ENCODE measurements around the gene ALKBH2.

The ALKBH2 gene

GRCh38 chr12:109058773-109059172, 34.5 kb downstream of the ALKBH2 start:
- Histone ChIP-seq H3K4me2 (ENCODE audit: insufficient read depth, low read length, poor library complexity, severe bottlenecking) (no peak overlapping the region), H3K18ac (ENCODE audit: low read length) (no peak overlapping the region), H2BK5ac (ENCODE audit: low read length) (no peak overlapping the region), H3K27me3 (ENCODE audit: control insufficient read depth in 3 of 3, insufficient read depth in 3 of 3, low read depth in 1 of 3, low read length in 3 of 3) (no peaks in the 10 kb centered on the region), H3K4me1 (ENCODE audit: control insufficient read depth in 2 of 2, insufficient read depth in 1 of 2, low read depth in 1 of 2, low read length in 2 of 2) (peaks cover 0 to under 1% of the 10 kb centered on the region in 2 donors), H3K4me3 (ENCODE audit: low read length in 2 of 2) (no peak overlapping the region), H4K8ac (ENCODE audit: low read depth, low read length) (no peak overlapping the region), H2AFZ (ENCODE audit: low read length) (no peak overlapping the region), H3K9me3 (replicated peaks in 1 of 2; ENCODE audit: control insufficient read depth in 2 of 2, insufficient read depth in 1 of 2, low read depth in 1 of 2, low read length in 2 of 2) (peaks cover 0 to 6% of the 10 kb centered on the region in 2 donors), H3K23ac (ENCODE audit: low read depth, low read length, poor library complexity) (no peak overlapping the region), H3K36me3 (replicated peaks in 1 of 2; ENCODE audit: control insufficient read depth in 2 of 2, insufficient read depth in 2 of 2, low read length in 2 of 2) (peaks cover 3 to 40% of the 10 kb centered on the region in 2 donors), H3K14ac (ENCODE audit: low read length) (no peak overlapping the region), H3K9ac (ENCODE audit: low read depth, low read length, poor library complexity) (no peak overlapping the region), H2AK5ac (ENCODE audit: low read depth, low read length) (no peak overlapping the region), H2BK120ac (ENCODE audit: low read depth, low read length) (no peak overlapping the region), H4K91ac (ENCODE audit: low read depth, low read length, poor library complexity) (no peak overlapping the region), H2BK12ac (ENCODE audit: low read length) (no peak overlapping the region), H3K79me1 (ENCODE audit: low read depth, low read length) (no peaks in the 10 kb centered on the region), H3K27ac (replicated peaks; ENCODE audit: low read length) (no peak overlapping the region), H3K4ac (ENCODE audit: low read length) (no peak overlapping the region), H2BK15ac (ENCODE audit: low read length) (no peak overlapping the region)
- no peak for DNase-seq (ENCODE audit: low spot score)
- no CpG with 5 or more reads among the region's 6 CpGs for WGBS, 2 donors (ENCODE audit: extremely low coverage in 2 of 2, insufficient read length in 2 of 2, insufficient replicate concordance in 1 of 2)

GRCh38 chr12:109057376-109057775, 35.9 kb downstream of the ALKBH2 start:
- Histone ChIP-seq H3K4me3 (ENCODE audit: low read length in 2 of 2) (no peak overlapping the region), H3K79me1 (ENCODE audit: low read depth, low read length) (peaks cover 4% of the 10 kb centered on the region), H2BK5ac (ENCODE audit: low read length) (no peak overlapping the region), H3K9ac (ENCODE audit: low read depth, low read length, poor library complexity) (no peak overlapping the region), H3K4me1 (ENCODE audit: control insufficient read depth in 2 of 2, insufficient read depth in 1 of 2, low read depth in 1 of 2, low read length in 2 of 2) (peaks cover 4 to 7% of the 10 kb centered on the region in 2 donors), H2BK120ac (ENCODE audit: low read depth, low read length) (no peak overlapping the region), H2BK12ac (ENCODE audit: low read length) (no peak overlapping the region), H3K4me2 (ENCODE audit: insufficient read depth, low read length, poor library complexity, severe bottlenecking) (no peak overlapping the region), H3K14ac (ENCODE audit: low read length) (no peak overlapping the region), H3K23ac (ENCODE audit: low read depth, low read length, poor library complexity) (no peak overlapping the region), H3K27ac (replicated peaks; ENCODE audit: low read length) (no peak overlapping the region), H2AK5ac (ENCODE audit: low read depth, low read length) (no peak overlapping the region), H3K27me3 (ENCODE audit: control insufficient read depth in 3 of 3, insufficient read depth in 3 of 3, low read depth in 1 of 3, low read length in 3 of 3) (no peaks in the 10 kb centered on the region), H3K36me3 (replicated peaks in 1 of 2; ENCODE audit: control insufficient read depth in 2 of 2, insufficient read depth in 2 of 2, low read length in 2 of 2) (peaks cover 2 to 36% of the 10 kb centered on the region in 2 donors), H3K18ac (ENCODE audit: low read length) (no peak overlapping the region), H2BK15ac (ENCODE audit: low read length) (no peak overlapping the region), H2AFZ (ENCODE audit: low read length) (no peak overlapping the region), H3K4ac (ENCODE audit: low read length) (no peak overlapping the region), H3K9me3 (replicated peaks in 1 of 2; ENCODE audit: control insufficient read depth in 2 of 2, insufficient read depth in 1 of 2, low read depth in 1 of 2, low read length in 2 of 2) (no peaks in the 10 kb centered on the region), H4K91ac (ENCODE audit: low read depth, low read length, poor library complexity) (no peak overlapping the region), H4K8ac (ENCODE audit: low read depth, low read length) (no peak overlapping the region)
- DNase-seq (ENCODE audit: low spot score): no peak
- no CpG with 5 or more reads among the region's 1 CpG for WGBS, 2 donors (ENCODE audit: extremely low coverage in 2 of 2, insufficient read length in 2 of 2, insufficient replicate concordance in 1 of 2)

- DNase-seq (ENCODE audit: low spot score): no peak
- Histone ChIP-seq H2BK120ac (ENCODE audit: low read depth, low read length) (no peak overlapping the region), H2BK5ac (ENCODE audit: low read length) (no peak overlapping the region), H3K9ac (ENCODE audit: low read depth, low read length, poor library complexity) (no peak overlapping the region), H2AFZ (ENCODE audit: low read length) (no peak overlapping the region), H3K79me1 (ENCODE audit: low read depth, low read length) (peaks cover 4% of the 10 kb centered on the region), H3K14ac (ENCODE audit: low read length) (no peak overlapping the region), H3K27me3 (ENCODE audit: control insufficient read depth in 3 of 3, insufficient read depth in 3 of 3, low read depth in 1 of 3, low read length in 3 of 3) (no peaks in the 10 kb centered on the region), H3K36me3 (replicated peaks in 1 of 2; ENCODE audit: control insufficient read depth in 2 of 2, insufficient read depth in 2 of 2, low read length in 2 of 2) (peaks cover 2 to 36% of the 10 kb centered on the region in 2 donors), H3K4me2 (ENCODE audit: insufficient read depth, low read length, poor library complexity, severe bottlenecking) (no peak overlapping the region), H2BK15ac (ENCODE audit: low read length) (no peak overlapping the region), H3K4me1 (ENCODE audit: control insufficient read depth in 2 of 2, insufficient read depth in 1 of 2, low read depth in 1 of 2, low read length in 2 of 2) (peaks cover 4 to 10% of the 10 kb centered on the region in 2 donors), H4K8ac (ENCODE audit: low read depth, low read length) (no peak overlapping the region), H2AK5ac (ENCODE audit: low read depth, low read length) (no peak overlapping the region), H3K4ac (ENCODE audit: low read length) (no peak overlapping the region), H4K91ac (ENCODE audit: low read depth, low read length, poor library complexity) (no peak overlapping the region), H3K9me3 (replicated peaks in 1 of 2; ENCODE audit: control insufficient read depth in 2 of 2, insufficient read depth in 1 of 2, low read depth in 1 of 2, low read length in 2 of 2) (no peaks in the 10 kb centered on the region), H3K18ac (ENCODE audit: low read length) (no peak overlapping the region), H2BK12ac (ENCODE audit: low read length) (no peak overlapping the region), H3K23ac (ENCODE audit: low read depth, low read length, poor library complexity) (no peak overlapping the region), H3K4me3 (ENCODE audit: low read length in 2 of 2) (no peak overlapping the region), H3K27ac (replicated peaks; ENCODE audit: low read length) (no peak overlapping the region)
- WGBS, 2 donors (ENCODE audit: extremely low coverage in 2 of 2, insufficient read length in 2 of 2, insufficient replicate concordance in 1 of 2): no CpG with 5 or more reads among the region's 3 CpGs
These were observed 36.4 kb downstream of the ALKBH2 start for GRCh38 chr12:109056891-109057290.

- H3K4me1 ChIP-seq (ENCODE audit: control insufficient read depth in 2 of 2, insufficient read depth in 1 of 2, low read depth in 1 of 2, low read length in 2 of 2): peaks cover 4 to 12% of the 10 kb centered on the region in 2 donors
- H3K4me2 ChIP-seq (ENCODE audit: insufficient read depth, low read length, poor library complexity, severe bottlenecking): no peak overlapping the region
- no peak overlapping the region for H2AK5ac ChIP-seq (ENCODE audit: low read depth, low read length)
- H3K27me3 ChIP-seq (ENCODE audit: control insufficient read depth in 3 of 3, insufficient read depth in 3 of 3, low read depth in 1 of 3, low read length in 3 of 3): no peaks in the 10 kb centered on the region
- no peak overlapping the region for H2AFZ ChIP-seq (ENCODE audit: low read length)
- no peak overlapping the region for H3K14ac ChIP-seq (ENCODE audit: low read length)
- H3K9me3 ChIP-seq (replicated peaks in 1 of 2; ENCODE audit: control insufficient read depth in 2 of 2, insufficient read depth in 1 of 2, low read depth in 1 of 2, low read length in 2 of 2): no peaks in the 10 kb centered on the region
- no peak overlapping the region for H2BK5ac ChIP-seq (ENCODE audit: low read length)
- H3K9ac ChIP-seq (ENCODE audit: low read depth, low read length, poor library complexity): no peak overlapping the region
- no peak for DNase-seq (ENCODE audit: low spot score)
- H4K91ac ChIP-seq (ENCODE audit: low read depth, low read length, poor library complexity): no peak overlapping the region
- no peak overlapping the region for H3K23ac ChIP-seq (ENCODE audit: low read depth, low read length, poor library complexity)
- no peak overlapping the region for H3K4me3 ChIP-seq (ENCODE audit: low read length in 2 of 2)
- H3K18ac ChIP-seq (ENCODE audit: low read length): no peak overlapping the region
- H3K36me3 ChIP-seq (replicated peaks in 1 of 2; ENCODE audit: control insufficient read depth in 2 of 2, insufficient read depth in 2 of 2, low read length in 2 of 2): peaks cover 2 to 22% of the 10 kb centered on the region in 2 donors
- H2BK12ac ChIP-seq (ENCODE audit: low read length): no peak overlapping the region
- H2BK120ac ChIP-seq (ENCODE audit: low read depth, low read length): no peak overlapping the region
- H2BK15ac ChIP-seq (ENCODE audit: low read length): no peak overlapping the region
- H4K8ac ChIP-seq (ENCODE audit: low read depth, low read length): no peak overlapping the region
- peaks cover 4% of the 10 kb centered on the region for H3K79me1 ChIP-seq (ENCODE audit: low read depth, low read length)
- no peak overlapping the region for H3K27ac ChIP-seq (replicated peaks; ENCODE audit: low read length)
- no peak overlapping the region for H3K4ac ChIP-seq (ENCODE audit: low read length)
These were observed 38.8 kb downstream of the ALKBH2 start for GRCh38 chr12:109054520-109054919.
